ENCODE measurements around the gene LSM3.

LSM3 gene

DNA sequence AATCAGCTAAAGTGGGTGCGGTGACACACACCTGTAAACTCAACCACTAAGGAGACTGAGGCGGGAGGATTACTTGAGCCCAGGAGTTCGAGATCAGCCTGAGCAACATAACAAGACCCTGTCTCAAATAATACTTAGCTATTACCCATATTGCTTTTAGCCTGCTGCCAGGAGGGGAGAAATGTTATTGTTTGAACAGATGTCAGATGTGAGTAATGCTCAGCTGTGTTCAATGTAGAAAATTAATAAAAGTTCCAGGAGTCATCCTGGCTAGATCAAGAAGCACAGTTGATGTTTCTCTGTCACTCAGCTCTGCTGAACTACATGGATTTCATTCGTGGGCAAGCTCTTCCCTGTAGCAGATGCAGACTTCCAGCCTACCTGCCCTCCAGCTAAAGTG is 22.2 kb downstream of the LSM3 start:
- DNase-seq (ENCODE audit: low spot score) = no peak

DNA sequence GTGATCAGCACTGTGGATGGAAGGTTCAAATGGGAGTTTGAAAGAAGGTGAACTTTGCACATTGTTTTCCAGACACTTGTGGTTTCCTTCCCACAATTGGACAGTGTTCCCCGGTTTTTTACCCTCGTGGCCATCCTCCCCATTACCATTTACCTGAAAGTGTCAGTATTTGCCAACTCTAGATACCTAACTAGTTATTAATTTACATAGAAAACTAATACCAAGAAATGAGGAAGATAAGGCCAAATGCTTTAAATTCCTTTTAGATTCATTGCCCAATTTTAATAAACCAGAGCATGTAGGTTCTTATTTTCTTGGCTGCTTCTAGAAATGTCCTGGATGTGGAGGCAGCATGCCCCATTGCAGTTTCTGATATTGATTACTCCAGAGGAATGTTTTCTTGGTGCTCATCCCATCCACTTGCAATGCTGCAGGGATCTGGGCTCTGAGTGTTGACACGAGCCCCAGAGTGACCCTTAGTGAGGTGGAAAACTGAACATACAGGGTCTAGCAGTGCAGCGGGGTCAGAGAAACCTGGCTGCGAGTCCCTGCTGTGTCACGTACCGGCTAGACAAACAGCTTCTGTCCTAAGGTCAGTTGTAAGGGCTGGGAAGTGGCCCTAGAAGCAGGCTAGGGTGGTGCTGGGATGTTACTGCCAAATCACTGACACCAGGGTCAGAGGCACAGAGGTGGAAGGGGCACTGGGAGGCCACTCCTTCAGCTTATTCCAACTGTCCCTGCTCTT is 23.5 kb downstream of the LSM3 start:
- no peak for DNase-seq (ENCODE audit: low spot score)

DNA sequence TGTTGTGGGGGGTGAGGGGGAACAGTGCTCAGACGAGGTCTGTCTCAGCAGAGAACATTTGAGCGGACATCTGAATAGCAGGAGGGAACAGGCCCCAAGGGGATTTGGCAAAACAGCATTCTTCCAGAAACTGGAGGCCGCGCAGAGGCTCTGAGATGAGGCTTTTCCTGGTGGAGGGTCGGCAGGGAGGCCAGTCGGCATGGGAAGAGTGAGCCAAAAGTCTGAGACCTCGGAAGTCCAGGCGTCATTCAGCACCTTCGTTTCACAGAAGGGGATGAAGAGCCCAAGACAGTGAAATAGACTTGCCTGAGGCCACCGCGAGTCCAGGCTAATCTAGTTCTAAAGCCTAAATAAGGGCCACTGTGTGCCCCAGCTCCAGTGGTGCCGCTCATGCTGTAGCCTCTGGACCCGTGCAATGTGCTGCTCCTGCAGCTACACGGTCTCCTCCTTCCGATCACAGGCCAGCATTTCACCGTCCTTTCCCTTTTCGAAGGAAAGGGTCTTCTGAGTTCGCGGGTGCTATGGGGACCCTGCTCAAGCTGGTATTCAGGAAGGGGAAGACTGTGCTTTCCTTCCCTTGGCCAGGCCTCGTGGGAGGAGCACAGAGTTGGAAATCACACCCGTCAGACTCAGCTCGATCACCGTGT is 24.4 kb downstream of the LSM3 start:
- DNase-seq (ENCODE audit: low spot score) = no peak

DNA sequence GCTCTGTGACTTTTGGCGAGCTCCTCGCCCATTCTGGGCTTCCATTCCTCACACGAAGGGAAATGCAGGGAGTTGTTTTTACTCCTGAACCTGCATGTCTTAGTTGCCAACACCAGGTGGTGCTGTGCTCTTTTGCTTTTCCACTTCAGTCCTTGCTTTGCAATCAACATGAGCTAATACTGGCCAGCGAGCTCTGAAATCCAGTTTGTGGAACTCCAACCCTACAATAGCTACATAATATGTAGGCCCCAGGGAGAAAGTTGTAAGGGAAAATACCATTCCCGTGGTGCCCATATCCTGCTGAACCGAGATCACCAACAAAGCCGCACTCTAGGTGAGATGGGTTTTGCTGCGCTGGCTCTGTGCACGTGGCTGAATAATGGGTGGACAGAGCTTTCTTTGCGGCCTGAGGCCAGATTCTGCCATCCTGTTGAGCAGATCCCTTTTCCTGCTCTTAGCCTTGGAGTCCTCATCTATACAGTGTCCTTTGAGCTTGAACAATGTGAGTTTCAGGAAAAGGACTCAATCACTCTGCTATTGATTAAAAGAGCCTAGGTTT is 25.0 kb downstream of the LSM3 start:
- peak; percentile 87 for DNase-seq (ENCODE audit: low spot score)

DNA sequence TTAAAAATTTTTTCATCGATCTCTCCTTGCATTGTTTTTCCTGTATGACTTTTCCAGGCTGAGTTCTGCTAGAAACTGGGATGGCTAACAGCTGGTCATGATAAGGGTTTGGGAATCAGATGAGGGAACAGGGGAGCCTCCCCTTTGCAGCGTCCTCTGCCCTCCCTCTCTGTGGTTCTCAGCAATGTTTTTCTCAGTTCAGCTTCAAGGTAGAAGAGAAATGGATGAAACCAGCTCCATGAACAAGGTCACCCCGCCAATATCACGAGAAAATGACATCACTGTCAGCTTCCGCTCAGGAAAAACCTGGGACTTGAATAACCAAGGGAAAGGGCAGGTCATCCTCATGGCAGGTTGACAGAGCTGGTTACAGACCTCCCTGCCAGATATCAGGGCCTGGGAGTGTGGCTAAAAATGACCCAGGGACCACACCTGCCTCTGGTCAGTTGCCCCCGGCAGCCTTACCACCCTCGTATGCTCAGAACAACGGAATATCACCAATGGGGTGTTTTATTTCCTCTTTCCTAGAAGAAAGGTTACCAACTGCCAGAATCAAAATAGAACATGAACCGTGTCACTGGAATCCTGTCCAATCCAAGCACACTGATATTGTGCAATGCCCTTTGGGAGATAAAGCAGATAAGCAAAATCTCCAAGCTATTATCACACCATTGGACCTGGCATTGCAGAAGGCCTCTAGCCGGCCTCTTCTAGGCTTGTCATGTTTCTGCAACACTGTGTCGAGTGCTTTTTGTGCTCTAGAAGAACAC is 26.1 kb downstream of the LSM3 start:
- DNase-seq (ENCODE audit: low spot score) = no peak

DNA sequence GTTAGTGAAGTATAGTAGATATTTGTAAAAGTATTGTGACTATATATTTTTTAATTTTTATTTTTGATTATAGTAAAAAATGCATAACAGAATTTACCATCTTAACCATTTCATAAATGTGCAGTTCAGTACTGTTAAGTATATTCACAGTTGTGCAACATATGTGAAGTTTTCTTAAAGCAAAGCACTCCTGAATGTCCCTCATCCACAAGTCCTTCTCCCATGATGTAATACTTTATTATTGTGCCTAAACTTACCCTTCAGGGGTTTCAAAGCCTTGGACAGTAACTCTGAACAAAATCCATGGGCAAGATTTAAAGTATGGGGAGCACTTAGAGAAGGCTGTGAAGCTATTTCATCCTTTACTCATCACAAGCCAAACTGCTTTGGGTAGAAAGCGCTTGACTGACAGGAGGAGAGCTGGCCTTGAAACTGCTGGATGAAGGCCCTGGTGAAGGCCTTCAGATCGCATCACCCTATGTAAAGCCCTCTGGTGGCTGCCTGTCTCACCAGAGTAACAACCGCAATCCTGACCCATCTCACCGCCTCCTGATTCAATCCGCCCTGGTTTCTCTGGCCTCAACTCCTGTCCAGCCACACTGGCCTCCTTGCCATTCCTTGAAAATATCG is 28.0 kb downstream of the LSM3 start:
- DNase-seq (ENCODE audit: low spot score) = no peak

DNA sequence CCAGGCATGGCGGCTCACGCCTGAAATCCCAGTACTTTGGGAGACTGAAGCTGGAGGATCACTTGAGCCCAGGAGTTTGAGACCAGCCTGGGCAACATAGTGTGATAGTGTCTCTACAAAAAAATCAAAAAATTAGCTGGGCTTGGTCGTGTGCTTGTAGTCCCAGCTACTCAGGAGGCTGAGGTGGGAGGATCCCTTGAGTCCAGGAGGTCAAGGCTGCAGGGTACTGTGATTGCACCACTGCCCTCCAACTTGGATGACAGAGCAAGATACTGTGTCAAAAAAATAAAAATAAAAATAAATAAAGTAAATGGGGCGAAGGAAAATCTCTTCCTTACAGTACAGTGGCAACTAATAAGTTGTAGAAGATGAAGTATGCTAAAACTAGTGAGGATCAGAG is 29.6 kb downstream of the LSM3 start:
- DNase-seq (ENCODE audit: low spot score) = no peak

DNA sequence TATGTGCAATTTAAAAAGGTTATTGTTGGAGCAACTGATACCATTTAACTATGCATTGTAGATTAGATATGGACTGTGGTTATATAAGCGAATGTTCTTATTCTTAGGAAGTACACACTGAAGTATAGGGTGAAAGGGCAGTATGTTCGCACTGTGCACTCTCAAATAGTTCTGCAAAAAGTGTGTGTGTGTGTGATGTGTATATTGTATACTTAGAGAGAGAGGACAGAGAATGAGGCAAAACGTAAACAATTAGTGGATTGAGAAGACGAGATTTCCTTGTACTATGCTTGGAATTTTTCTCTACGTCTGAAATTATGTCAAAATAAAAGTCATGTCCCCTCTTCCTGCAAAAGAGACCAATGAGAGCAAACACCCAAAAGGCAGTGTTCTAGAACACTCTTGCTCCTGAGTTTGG is 30.4 kb downstream of the LSM3 start:
- DNase-seq (ENCODE audit: low spot score) = no peak

DNA sequence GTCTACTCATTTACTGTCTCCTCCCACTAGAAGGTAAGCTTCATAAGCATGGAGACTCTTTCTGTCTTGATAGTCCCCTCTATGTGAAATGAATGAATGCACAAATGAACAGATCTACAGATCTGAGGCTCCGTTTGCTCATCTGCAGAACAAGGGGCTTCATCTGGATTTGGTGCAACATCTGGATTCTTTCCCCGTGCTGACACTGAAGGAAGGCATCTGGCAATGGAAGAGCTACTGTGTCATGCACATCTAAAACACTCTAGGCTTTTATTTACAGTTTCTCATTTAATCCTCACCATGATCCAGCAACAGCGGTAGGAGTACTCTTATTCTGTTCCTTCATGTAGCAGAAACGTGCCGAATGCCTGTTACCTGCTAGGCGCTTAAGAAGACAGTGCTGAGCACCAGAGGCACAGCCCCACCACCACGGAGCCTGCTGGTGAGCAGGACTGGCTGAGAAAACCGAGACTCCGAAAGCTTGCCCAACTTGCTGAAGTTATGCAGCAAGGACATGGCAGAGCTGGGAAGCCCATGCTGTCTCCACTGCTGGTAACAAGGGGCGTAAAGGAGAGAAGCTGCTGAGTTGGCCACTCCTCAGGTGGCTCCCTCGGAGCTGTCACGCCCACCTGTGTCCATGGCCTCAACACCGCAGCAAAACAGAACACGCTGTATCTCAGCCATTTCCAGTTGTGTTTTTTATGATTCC is 31.1 kb downstream of the LSM3 start:
- no peak for DNase-seq (ENCODE audit: low spot score)

DNA sequence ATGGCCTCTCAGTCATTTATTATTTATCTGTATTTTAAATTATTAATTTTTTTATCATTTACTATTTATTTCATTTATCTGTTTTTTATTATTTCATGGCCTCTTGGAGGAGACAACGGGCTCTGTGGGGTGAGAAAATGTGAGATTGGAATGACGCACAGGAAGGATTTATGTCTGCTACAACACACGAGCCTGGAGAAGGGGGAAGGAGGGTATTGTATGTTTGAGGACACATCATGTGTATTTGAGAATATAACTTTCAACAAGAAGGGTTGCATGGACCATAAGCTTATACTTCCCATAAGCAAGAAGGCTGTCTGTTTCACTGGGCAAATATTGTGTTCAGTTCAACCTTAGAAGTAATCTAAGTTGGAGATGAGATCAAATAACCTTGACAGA is 31.7 kb downstream of the LSM3 start:
- DNase-seq (ENCODE audit: low spot score) = no peak

DNA sequence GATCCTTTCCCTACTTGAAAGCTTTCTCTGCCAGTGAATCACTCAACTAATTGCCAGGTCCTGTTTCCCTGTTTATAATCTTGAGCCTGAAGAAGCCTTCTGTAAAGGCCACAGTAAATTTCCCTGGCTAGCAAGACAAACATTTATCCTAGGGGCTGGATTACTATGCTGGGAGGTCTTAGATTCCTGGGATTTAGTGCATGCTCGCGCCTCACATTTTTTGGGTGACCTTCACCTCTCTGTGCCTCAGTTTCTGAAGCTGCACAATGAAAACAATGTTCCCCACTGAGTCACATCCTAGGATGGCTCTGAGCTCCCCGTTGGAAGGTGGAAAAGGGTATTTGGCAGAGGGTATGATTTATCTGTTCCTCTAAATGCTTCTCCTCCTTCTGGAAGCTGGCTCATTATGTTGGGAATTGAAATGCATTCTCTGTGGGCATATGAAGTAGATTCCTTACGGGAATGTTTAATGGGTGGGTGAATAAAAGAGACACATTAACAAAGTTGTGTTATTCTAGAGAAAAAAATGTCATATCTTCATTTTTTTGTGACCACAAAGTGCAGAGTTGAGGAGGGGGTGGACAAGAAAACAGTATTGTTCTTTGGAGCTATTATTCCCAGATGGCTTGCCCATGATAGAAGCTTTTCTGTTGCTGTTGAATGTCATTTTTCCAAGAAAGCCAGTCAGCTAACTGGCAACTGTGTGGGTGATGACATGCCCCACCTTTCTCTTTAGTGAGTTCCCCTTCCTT is 32.4 kb downstream of the LSM3 start:
- DNase-seq (ENCODE audit: low spot score) = peak; percentile 72

DNA sequence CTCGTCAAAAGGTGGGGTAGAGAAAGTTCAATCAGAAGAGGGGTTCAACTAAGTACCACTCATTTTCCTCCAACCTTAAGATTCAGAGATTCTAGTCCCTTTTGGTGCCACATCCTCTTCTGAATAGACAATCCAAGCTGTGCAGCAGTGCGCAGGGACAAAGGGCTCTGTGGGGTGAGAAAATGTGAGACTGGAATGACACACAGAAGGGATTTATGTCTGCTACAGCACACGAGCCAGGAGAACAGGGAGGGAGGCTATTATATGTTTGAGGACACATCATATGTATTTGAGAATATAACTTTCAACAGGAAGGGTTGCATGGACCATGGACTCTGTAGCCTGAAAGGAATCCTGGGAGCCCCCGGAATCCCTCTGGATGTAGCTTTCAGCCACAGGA is 33.0 kb downstream of the LSM3 start:
- no peak for DNase-seq (ENCODE audit: low spot score)

DNA sequence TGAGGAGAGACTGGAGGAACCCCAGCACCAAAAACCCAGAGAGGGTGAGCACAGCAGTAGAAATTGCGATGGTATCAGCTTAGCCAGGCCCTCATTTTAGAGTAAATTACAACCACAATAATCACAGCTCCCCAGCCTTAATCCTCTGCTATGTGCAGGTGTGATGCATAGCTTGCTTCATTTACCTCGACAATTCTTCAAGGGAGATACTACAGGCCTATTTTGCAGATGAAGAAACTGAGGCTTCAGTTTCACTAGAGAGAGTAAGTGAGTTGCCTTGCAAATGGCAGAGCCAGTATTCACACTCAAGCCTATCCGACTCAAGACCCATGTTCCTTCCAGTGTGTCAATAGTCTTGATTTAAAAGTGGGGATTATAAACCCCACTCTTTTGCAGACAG is 33.4 kb downstream of the LSM3 start:
- DNase-seq (ENCODE audit: low spot score) = no peak

DNA sequence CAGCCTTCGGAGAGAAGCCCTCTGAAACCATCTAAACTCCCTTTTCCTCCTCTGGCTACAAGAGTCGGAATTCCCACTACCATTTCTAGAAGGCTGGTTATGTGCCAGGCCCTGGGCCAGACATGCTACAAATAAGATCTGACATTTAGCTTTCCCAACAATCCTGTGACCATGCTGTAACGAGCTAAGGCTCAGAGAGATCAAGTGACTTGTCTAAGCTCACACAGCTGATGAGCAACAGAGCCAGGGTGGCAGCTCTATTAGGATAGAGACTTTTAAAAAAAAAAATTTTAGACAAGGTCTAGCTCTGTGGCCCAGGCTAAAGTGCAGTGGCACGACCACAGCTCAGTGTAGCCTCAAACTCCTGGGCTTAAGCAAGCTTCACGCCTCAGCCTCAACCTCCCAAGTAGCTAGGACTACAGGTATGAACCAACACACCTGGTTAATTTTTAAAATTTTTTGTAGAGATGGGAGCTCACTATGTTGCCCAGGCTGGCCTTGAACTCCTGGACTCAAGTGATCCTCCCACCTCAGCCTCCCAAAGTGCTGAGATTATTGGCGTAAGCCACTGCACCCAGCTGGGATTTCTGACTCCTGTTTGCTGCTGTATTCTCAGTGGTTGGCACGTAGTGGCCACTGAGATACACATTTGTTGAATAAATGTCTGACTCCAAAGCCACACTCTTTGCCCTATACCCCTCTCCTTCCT is 34.6 kb downstream of the LSM3 start:
- no peak for DNase-seq (ENCODE audit: low spot score)

DNA sequence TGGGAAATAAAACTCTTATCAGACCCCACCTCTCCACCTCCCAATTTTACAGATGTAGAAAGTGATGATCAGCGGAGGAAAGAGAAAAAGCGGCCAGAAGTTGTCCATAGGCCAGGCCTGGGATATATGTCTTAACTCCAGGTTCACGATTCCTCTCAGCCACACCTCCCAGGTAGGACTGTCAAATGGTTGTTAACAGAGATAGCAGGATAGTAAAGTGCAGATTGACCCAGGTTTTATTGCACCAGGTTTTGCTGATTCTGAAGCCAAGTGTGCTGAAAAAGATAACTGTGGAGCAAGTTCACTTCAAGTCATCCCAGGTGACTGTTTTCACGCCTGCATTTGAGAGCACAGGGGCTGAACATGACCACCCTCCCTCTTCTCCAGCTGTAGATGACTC is 36.1 kb downstream of the LSM3 start:
- DNase-seq (ENCODE audit: low spot score) = no peak

DNA sequence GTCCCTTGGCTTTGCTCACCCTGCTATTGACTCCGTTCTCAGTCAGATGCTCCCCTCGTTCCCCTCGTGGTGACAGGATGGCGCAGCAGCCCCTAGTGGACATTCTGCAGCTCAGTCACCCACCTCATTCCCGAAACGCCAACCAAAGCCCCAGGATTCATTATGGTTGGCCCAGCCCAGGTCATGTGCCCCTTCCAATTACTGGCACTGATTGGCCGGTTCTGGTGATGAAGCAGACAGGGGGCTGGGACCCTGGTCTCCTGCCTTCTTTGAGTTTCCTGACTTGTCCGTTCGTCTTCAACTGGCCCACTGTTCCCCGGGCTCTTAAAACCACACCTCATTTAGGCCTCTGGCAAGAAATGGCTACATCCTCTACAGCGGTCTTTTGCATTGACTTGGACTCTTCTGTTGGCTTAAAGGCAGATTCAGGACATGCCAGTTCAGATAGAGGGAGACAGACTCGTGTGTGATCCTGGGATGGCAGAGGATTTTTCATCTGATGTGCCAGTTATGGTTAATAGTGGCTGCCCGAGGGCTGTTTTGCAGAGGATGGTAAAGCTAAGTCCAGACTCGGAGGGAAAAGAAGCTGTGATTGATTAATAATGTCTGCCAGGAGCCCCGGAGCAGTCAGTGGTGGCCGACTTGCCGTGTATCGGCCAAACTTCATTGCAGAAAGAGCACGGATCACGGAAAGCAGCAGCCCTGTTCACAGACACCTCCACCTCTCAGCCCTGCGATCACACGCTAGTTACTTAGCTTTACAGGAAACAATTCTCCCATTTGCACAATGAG is 37.8 kb downstream of the LSM3 start:
- DNase-seq (ENCODE audit: low spot score) = no peak

DNA sequence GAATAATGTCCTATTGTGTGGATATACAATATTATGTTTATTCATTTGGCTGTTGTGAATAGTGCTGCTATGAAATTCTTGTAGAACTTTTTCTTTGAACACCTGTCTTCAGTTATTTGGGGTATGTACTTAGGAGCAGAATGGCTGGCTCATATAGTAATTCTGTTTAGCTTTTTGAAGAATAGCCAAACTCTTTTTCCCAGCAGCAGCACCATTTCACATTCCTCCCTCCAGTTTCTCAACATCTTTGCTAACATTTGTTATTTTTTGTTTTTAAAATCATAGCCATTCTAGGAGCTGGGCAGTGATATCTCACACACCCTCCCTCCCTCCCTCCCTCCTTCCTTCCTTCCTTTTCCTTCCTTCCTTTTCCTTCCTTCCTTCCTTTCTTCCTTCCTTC is 39.7 kb downstream of the LSM3 start:
- no peak for DNase-seq (ENCODE audit: low spot score)

DNA sequence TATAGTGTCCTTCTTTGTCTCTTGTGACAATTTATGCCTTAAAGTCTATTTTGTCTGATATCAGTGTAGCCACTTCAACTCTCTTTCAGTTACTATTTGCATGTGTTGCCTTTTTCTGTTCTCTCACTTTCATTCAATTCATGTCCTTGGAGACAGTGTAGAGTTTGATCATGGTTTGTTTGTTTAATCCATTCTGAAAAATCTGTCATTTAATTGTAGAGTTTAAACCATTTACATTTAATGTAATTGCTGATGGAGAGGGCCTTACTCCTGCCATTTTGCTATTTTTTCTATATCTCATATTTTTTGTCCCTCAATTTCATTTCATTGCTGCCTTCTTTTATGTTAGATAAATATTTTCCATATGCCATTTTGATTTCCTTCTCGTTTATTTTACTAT is 42.3 kb downstream of the LSM3 start:
- no peak for DNase-seq (ENCODE audit: low spot score)

DNA sequence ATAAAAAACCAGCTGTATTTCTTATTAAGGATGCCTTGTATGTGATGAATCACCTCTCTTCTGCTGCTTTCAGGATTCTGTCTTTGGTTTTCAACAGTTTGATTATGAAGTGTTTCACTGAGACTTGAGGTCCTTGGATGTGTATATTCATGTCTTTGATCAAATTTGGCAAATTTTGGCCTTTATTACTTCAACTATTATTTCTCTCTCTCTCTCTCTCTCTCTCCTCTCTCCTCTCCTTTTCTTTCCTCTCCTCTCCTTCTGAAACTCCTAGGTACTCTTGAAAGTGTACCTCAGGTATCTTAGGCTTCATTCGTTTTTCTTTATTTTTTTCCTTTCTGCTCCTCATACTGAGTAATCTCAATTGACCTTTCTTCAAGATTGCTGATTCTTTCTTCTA is 43.3 kb downstream of the LSM3 start:
- DNase-seq (ENCODE audit: low spot score) = no peak

DNA sequence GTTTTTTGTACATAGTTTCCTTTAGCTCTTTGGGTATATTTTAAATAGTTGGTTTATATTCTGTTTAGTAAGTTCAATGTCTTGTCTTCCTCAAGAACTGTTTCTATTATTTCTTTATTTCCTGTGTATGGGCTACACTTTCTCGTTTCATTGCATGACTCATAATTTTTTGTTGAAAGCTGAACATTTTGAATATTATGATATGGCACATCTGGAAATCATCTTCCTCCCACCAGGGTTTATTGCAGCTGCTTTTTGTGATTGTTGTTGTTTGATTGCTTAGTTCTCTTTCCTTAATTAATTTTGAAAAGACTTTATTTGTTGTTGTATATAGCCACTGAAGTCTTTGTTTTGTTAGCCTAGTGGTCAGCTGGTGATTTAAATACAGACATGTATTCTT is 43.8 kb downstream of the LSM3 start:
- no peak for DNase-seq (ENCODE audit: low spot score)

All from AG08395 (cell line).